ENCODE data around the gene SPECC1L.

GRCh38 chr22:24289741-24290163, 19.1 kb downstream of the SPECC1L start:
- TF ChIP-seq YY1 (IDR thresholded peaks at IDR 0.05; ENCODE audit: low read depth, low read length) (no peak), POLR2A (IDR thresholded peaks at IDR 0.05; ENCODE audit: control extremely low read depth in 1 of 2, low read depth in 2 of 2, low read length in 2 of 2) (no peak), CTCF (IDR thresholded peaks at IDR 0.05; ENCODE audit: control extremely low read depth in 1 of 3, insufficient read depth in 1 of 3, low read depth in 1 of 3, low read length in 3 of 3) (no peak), GABPA (IDR thresholded peaks at IDR 0.05; ENCODE audit: borderline replicate concordance, insufficient read depth, low read length) (no peak), MAX (IDR thresholded peaks at IDR 0.05) (no peak)
